OCI-LY7 (cell line): ENCODE results near the gene GIPR. TPM values are rescaled to one million over a fixed set of nuclear protein-coding genes. Genes with fewer than 3 reads are reported as not detected.
A peak's percentile ranks its signal among the peaks of the same experiment; 100 is the strongest.

ENCODE experiments used
- BruUV-seq: library from RNA; stranded (reverse); fragments of 400-500 nt; replicated peaks from 2 replicates; lab custom pipeline; 2021; lab: Mats Ljungman, UMichigan
- CTCF ChIA-PET: fragments of 300-600 bp; sonication (Branson Sonifier 250); formaldehyde crosslinking; loops from one replicate; lab custom pipeline; 2022; ENCODE audit warnings: antibody characterized with exemption; ENCODE audit not compliant: unreplicated experiment; lab: Charles Lee
- POLR2A ChIA-PET: fragments of 300-600 bp; sonication (Branson Sonifier 250); formaldehyde crosslinking; loops from one replicate; lab custom pipeline; 2022; ENCODE audit warnings: antibody characterized with exemption; lab: Charles Lee
- DNase-seq: peaks from one replicate; pipeline ENCODE4 v3.0.0-alpha.2; 2015; ENCODE audit warnings: low spot score
- H2AFZ ChIP-seq: fragments of 200-600 bp; sonication (generic), shearing (Covaris generic); 2 replicates; pipeline ENCODE4 v1.6.1; 2014; ENCODE audit warnings: mild to moderate bottlenecking, antibody characterized with exemption, low read length, moderate library complexity
- H3K27ac ChIP-seq: fragments of 200-600 bp; sonication (generic); 2 replicates; pipeline ENCODE4 v1.5.1; 2014; ENCODE audit warnings: mixed run types, low read depth, mild to moderate bottlenecking, moderate library complexity, low read length, inconsistent platforms; ENCODE audit not compliant: poor library complexity, severe bottlenecking
- H3K36me3 ChIP-seq: fragments of 200-600 bp; sonication (generic); 2 replicates; pipeline ENCODE4 v1.6.1; 2014; ENCODE audit warnings: mild to moderate bottlenecking, antibody characterized with exemption, low read length, moderate library complexity, mixed read lengths; ENCODE audit not compliant: insufficient read depth
- H3K4me1 ChIP-seq: fragments of 200-600 bp; sonication (generic); 2 replicates; pipeline ENCODE4 v1.5.1; 2014; ENCODE audit warnings: mild to moderate bottlenecking, low read length; ENCODE audit not compliant: insufficient read depth, poor library complexity, severe bottlenecking
- H3K4me2 ChIP-seq: fragments of 200-600 bp; sonication (generic); 2 replicates; pipeline ENCODE4 v1.6.1; 2014; ENCODE audit warnings: mild to moderate bottlenecking, low read length
- H3K4me3 ChIP-seq: fragments of 200-600 bp; sonication (generic); 2 replicates; pipeline ENCODE4 v1.5.1; 2014; ENCODE audit warnings: mild to moderate bottlenecking, low read depth, low read length; ENCODE audit not compliant: poor library complexity, severe bottlenecking
- H3K79me2 ChIP-seq: fragments of 200-600 bp; sonication (generic); 2 replicates; pipeline ENCODE4 v1.6.1; 2016; ENCODE audit warnings: low read depth, mild to moderate bottlenecking, low read length, moderate library complexity, mixed read lengths; ENCODE audit not compliant: insufficient read depth
- H3K9me2 ChIP-seq: fragments of 200-600 bp; sonication (generic); 2 replicates; pipeline ENCODE4 v1.6.1; 2016; ENCODE audit warnings: mild to moderate bottlenecking, low read length, mixed read lengths; ENCODE audit not compliant: insufficient read depth
- H3K9me3 ChIP-seq: fragments of 200-600 bp; sonication (generic); 2 replicates; pipeline ENCODE4 v1.6.1; 2014; ENCODE audit warnings: mild to moderate bottlenecking, mixed run types, low read length, mixed read lengths
- H4K20me1 ChIP-seq: fragments of 200-600 bp; sonication (generic); 2 replicates; pipeline ENCODE4 v1.6.1; 2014; ENCODE audit warnings: mild to moderate bottlenecking, antibody characterized with exemption, low read length, moderate library complexity, mixed read lengths; ENCODE audit not compliant: insufficient read depth
- EZH2phosphoT487 ChIP-seq: fragments of 200-600 bp; sonication (generic); IDR thresholded peaks from 2 replicates; pipeline ENCODE4 v1.6.1; 2018; ENCODE audit warnings: low read depth, borderline replicate concordance, mild to moderate bottlenecking, mixed run types, antibody characterized with exemption, low read length, moderate library complexity, mixed read lengths
- intact Hi-C: fragments of 100-400 bp; cut with micrococcal nuclease; formaldehyde crosslinking; loops from one replicate; pipeline ENCODE4 v1.10.0; 2022; ENCODE audit not compliant: unreplicated experiment
- total RNA-seq, 2 experiments: library from RNA; depleted of rRNA in 1 of 2; stranded (reverse); fragments of >200 nt in 1 of 2; shearing (Covaris generic) in 1 of 2; gene quantifications; 2 replicates each; pipeline ENCODE4 v1.2.3, GENCODE V29; 2014 to 2022
- TF ChIP-seq, protein P1 (sequence below): fragments of 200-600 bp; sonication (generic); conservative IDR thresholded peaks from 2 replicates; pipeline ENCODE4 v1.5.1; 2014; ENCODE audit warnings: mild to moderate bottlenecking, antibody characterized with exemption, low read length, moderate library complexity, mixed read lengths

The GIPR gene
- total RNA-seq, 2 experiments from 2014 or later = 7.9 to 23.3 TPM

DNA sequence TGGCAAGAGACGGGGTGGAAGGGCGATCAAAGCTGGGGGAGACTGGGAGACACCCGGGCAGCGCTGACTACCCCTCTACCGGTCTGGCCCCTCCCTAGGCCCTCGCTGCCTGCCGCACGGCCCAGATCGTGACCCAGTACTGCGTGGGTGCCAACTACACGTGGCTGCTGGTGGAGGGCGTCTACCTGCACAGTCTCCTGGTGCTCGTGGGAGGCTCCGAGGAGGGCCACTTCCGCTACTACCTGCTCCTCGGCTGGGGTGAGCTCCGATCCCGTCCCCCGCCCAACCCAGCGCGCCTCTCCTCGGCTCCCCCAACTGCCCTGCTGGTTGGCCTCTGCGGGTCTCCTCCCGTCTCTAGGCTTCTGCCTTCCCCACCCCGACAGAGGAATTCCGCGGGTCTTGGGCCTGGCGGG is 8.8 kb downstream of the GIPR start:
- H4K20me1 ChIP-seq = no peaks in the 10 kb centered on the region
- TF ChIP-seq EZH2phosphoT487 = no peak
- TF ChIP-seq, protein P1, sequence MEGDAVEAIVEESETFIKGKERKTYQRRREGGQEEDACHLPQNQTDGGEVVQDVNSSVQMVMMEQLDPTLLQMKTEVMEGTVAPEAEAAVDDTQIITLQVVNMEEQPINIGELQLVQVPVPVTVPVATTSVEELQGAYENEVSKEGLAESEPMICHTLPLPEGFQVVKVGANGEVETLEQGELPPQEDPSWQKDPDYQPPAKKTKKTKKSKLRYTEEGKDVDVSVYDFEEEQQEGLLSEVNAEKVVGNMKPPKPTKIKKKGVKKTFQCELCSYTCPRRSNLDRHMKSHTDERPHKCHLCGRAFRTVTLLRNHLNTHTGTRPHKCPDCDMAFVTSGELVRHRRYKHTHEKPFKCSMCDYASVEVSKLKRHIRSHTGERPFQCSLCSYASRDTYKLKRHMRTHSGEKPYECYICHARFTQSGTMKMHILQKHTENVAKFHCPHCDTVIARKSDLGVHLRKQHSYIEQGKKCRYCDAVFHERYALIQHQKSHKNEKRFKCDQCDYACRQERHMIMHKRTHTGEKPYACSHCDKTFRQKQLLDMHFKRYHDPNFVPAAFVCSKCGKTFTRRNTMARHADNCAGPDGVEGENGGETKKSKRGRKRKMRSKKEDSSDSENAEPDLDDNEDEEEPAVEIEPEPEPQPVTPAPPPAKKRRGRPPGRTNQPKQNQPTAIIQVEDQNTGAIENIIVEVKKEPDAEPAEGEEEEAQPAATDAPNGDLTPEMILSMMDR = no peak
- no peaks in the 10 kb centered on the region for H3K9me2 ChIP-seq
- no peaks in the 10 kb centered on the region for H3K79me2 ChIP-seq
- intact Hi-C loops = no loop called here
- H3K4me2 ChIP-seq = peak overlapping the region; percentile 83
- peak overlapping the region; percentile 64 for H3K4me3 ChIP-seq
- H3K9me3 ChIP-seq = no peaks in the 10 kb centered on the region
- peak; percentile 44 for DNase-seq
- peak overlapping the region; percentile 66; the same call in 1 of the 2 replicates for H2AFZ ChIP-seq
- H3K27ac ChIP-seq = no peak overlapping the region
- peaks cover 25% of the 10 kb centered on the region for H3K4me1 ChIP-seq
- H3K36me3 ChIP-seq = no peaks in the 10 kb centered on the region
- no TSS peak for BruUV-seq
- ChIA-PET CTCF (interaction anchor here (0.6 to 1.5 kb wide), 3 partner anchors 13 to 191 kb away, joined by 4 to 17 read pairs (median 10); partner anchors contain the start of genes QPCTL and SNRPD2), POLR2A (interaction anchor here (0.6 to 2.0 kb wide), 3 partner anchors 7 to 36 kb away, joined by 3 to 8 read pairs (median 6); partner anchors contain the start of genes QPCTL and SNRPD2)

DNA sequence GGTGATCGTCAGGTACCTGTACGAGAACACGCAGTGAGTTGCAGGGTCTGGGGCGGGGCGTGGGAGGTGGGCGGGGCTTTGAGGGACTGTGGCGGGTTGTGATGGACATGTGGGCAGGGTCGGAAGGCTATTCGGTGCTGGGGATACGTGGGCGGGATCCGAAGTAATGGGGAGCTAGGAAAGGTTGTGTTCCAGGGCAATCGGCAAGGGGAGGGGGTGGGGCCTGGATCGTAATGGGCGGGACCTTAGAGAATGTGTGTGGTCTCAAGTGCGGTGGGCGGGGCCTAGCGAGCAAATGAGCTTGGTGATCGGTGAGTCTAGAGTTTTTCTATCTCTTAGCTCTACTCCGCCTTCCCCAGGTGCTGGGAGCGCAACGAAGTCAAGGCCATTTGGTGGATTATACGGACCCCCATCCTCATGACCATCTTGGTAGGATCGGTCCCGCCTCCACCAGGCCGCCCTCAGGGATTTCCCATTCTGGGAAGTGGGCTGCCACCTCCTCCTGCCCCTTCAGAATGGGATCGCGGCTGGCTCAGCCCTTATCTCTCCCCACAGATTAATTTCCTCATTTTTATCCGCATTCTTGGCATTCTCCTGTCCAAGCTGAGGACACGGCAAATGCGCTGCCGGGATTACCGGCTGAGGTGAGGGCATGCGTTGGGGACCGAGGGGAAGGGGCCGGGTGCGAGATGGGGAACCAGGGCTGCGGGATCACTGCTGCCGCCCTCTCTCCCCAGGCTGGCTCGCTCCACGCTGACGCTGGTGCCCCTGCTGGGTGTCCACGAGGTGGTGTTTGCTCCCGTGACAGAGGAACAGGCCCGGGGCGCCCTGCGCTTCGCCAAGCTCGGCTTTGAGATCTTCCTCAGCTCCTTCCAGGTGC is 9.6 kb downstream of the GIPR start:
- DNase-seq = peak; percentile 92
- Histone ChIP-seq H3K4me3 (peak overlapping the region; percentile 64), H3K79me2 (no peaks in the 10 kb centered on the region), H3K9me2 (no peaks in the 10 kb centered on the region), H3K9me3 (no peaks in the 10 kb centered on the region), H3K4me1 (peaks cover 26% of the 10 kb centered on the region), H3K27ac (no peak overlapping the region), H3K36me3 (no peaks in the 10 kb centered on the region), H4K20me1 (no peaks in the 10 kb centered on the region), H3K4me2 (peak overlapping the region; percentile 83), H2AFZ (peak overlapping the region; percentile 7; the same call in 1 of the 2 replicates)
- no peak for TF ChIP-seq EZH2phosphoT487
- TF ChIP-seq, protein P1 = peak; percentile 60; the same call in 1 of the 2 replicates
- ChIA-PET CTCF (interaction anchor here (0.6 to 1.5 kb wide), 3 partner anchors 14 to 192 kb away, joined by 4 to 17 read pairs (median 10); partner anchors contain the start of genes QPCTL and SNRPD2), POLR2A (interaction anchor here (0.7 to 2.0 kb wide), 4 partner anchors 14 to 37 kb away, joined by 3 to 9 read pairs (median 4); partner anchors contain the start of genes QPCTL and SNRPD2)
- intact Hi-C loops = no loop called here
- no TSS peak for BruUV-seq
